Myocyte (in vitro differentiated cells): ENCODE data around the gene IYD. TPM values are rescaled to one million over a fixed set of nuclear protein-coding genes. Genes with fewer than 3 reads are reported as not detected.
A peak's percentile ranks its signal among the peaks of the same experiment; 100 is the strongest.

Experiments used
- DNase-seq: peaks from one replicate; pipeline ENCODE4 v3.0.0-alpha.2; 2012; ENCODE audit warnings: low read depth
- polyA plus RNA-seq: library from polyadenylated mRNA; unstranded; fragments of >200 nt; gene quantifications from one replicate; pipeline ENCODE4 v1.2.1, GENCODE V29; 2012; ENCODE audit warnings: missing spikeins
- total RNA-seq: library from RNA; depleted of rRNA; stranded (reverse); fragments of >200 nt; gene quantifications from 2 replicates; pipeline ENCODE4 v1.2.3, GENCODE V29; 2014

Gene IYD, protein sequence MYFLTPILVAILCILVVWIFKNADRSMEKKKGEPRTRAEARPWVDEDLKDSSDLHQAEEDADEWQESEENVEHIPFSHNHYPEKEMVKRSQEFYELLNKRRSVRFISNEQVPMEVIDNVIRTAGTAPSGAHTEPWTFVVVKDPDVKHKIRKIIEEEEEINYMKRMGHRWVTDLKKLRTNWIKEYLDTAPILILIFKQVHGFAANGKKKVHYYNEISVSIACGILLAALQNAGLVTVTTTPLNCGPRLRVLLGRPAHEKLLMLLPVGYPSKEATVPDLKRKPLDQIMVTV
- not detected in 2 replicates for total RNA-seq
- polyA plus RNA-seq, result not detected

DNA sequence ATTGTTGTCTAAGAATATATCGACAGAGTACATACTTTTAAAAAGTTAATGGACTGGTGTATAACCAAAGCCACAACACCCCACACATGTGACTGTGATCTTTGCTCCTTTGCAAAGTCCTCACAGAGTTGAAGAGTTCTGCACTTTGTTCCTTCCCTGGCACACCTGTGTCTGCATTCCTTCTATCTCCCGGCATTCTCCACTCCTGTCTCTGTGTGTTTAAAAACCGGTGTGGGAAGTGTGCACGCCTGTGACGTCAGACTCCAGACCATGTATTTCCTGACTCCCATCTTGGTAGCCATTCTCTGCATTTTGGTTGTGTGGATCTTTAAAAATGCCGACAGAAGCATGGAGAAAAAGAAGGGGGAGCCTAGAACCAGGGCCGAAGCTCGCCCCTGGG lies at the start of gene IYD:
IYD (plus strand) TSS at position 251 of the 400 bp plus-strand sequence; CDS start at position 271, 20 bp downstream.
- DNase-seq, result no peak

DNA sequence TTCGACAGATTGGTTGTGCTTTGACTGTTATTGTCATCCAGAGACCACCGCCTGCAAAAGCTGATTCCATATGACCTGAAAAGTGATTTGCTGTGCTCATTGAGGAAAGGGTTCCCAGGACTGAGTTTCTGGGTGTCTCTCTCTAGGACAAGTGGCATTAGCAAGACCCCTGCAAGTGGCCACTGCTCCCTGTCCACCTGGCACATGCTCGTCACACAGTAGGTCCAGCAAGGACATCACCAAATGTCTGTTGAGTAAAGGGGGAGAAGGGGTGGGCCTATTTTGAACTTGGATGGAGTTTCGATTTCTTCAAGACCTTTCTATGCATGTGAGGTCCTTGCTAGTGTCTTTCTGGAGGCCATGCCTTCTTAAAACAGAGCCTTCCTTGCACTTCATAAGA lies 48.9 kb upstream of the IYD start:
- no peak for DNase-seq

- peak; percentile 41 for DNase-seq
Measured at GRCh38 chr6:150320442-150320841, 48.4 kb upstream of the IYD start.

GRCh38 chr6:150322466-150322871 lies 46.3 kb upstream of the IYD start:
- no peak for DNase-seq

DNA sequence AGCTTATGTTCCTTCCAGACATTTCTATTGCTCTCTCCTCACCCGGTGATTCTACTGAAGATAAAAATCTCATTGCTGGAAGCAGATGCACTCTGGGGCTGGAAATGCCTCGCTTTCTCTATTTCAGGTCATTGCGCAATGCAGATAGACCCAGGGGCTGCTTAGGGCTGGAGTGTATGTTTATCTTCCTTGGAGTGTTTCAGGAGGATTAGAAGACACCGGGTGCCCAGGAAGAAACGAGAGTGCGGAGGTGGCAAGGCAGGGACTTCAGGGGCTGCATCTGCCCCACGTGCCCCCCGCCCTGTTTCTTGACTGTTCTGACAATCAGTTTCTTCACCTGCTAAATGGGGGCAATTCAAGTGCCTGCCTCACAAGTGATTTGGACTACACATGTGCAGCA lies 45.6 kb upstream of the IYD start:
- DNase-seq, result no peak

- DNase-seq, result peak; percentile 49
Measured at GRCh38 chr6:150324044-150324443, 44.8 kb upstream of the IYD start.

DNA sequence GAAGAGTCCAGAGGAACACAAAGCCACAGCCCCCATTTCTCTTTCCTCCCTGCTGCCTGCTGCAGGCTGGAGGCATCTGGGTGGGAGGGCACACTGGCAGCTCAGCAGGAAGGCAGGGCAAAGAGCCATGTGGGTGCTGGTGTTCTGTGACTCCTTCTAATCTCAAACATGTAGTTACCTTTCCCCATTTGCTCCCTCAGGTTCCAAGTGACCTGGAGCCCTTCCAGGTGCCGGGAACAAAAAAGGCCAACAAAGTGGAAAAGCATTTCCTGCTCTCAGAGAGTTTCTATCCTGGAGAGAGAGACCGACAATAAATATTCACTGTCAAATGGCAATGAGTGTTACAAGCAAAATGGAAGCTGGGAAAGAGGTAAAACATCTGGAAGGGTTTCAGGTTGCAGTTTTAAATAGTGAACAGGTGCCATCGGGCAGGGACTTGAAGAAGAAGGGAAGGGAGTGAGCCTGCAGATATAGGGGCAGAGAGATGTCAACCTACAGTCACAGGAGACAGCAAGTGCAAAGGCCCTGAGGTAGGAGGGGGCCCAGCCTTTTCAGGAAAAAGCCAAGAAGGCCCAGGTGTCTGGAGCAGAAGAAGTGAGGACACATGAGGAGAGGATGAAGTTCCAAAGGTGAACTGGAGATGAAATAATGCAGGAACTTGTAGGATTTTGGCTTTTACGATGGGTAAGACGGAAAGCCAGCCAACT lies 43.6 kb upstream of the IYD start:
- DNase-seq, result no peak

DNA sequence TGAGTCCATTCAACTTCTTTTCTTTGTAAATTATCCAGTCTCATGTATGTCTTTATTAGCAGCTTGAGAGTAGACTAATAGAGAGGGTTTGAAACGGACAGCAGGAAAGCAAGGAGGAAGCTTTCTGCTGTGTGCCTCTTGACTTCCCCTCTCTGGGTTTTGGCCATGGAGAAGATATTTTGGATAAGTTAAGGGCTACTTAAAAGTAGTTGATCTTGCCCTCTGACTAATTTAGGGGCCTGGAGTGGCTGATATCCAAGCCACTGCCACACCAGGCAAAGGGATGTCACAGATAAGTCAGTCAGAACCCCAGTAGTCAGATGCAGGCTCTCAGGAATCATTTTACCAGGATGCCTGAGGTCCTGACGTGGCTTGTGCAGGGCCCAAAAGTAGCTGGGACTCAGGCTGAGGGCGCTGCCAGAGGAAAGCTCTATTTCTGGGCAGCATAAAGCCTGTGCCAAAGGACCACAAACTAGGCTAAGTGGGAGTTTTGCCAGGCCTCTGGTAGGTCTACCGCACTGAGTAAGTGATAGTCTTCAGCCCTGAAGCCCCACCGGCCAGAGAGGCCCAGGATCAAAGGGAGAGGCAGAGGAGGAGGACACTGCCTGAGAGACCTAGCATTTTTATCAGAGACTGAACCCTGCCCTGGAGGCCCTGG lies 41.6 kb upstream of the IYD start:
- DNase-seq, result peak; percentile 26

DNA sequence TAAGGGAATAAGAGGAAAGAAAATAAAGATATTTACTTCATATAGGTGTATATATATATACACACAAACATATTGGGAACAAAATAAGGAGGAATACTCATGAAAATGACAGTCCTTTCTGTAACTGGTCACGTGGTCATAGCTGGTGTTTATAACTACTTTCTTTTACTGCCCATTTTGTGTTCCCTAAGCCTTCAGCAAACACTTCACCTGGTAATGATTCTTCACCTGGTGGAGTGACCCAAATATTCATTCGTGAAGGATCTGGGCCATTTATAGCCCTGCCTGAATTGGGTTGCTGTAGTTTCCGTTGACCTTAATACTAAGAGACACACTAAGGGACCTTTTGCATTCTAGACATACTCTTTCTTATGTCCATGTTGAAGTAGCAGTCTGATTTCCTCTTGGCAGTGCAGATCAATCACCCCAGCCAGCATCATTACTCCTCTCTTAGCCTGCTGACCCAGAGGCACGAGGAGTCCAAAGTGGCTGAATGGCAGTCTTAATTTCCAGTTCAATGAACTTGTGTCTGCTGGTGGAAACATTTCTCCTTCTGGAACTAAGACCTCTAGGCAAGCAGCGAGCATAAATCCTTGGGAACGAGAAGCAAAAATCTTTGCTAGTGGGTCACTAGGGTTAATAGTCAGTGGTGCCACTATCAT lies 39.9 kb upstream of the IYD start:
- no peak for DNase-seq

DNA sequence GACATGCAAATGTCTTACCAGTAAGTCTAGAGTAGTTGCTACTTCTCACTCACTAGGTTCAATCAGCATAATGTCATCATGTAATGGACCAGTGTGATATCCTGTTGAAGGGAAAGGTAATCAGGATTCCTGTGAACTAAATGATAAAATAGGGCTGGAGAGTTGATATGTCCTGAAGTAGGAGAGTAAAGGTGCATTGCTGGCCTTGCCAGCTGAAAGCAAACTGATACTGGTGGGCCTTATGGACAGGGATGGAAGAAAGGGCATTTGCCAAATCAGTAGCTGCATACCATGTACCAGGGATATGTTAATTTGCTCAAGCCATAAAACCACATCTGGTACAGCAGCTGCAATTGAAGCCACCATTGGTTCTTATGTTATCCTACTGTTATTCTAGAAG lies 37.5 kb upstream of the IYD start:
- no peak for DNase-seq

DNA sequence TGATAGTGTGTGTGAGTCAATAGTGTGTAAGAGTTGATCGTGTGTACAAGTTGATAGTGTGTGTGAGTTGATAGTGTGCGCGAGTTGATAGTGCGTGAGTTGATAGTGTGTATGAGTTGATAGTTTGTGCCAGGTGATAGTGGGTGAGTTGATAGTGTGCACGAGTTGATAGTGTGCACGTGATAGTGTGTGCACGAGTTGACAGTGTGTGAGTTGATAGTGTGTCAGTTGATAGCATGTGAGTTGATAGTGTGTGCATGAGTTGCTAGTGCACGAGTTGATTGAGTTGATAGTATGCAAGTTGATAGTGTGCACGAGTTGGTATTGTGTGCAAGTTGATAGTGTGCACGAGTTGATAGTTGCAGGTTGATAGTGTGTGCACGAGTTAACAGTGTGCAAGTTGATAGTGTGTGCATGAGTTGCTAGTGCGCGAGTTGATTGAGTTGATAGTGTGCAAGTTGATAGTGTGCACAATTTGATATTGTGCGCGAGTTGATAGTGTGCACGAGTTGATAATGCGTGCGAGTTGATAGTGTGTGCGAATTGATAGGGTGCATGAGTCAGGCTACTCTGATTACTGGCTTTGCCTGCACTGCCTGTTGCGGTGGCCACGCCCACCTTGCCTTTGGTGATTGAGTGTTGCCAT lies 35.8 kb upstream of the IYD start:
- no peak for DNase-seq

GRCh38 chr6:150333585-150333941 lies 35.2 kb upstream of the IYD start:
- no peak for DNase-seq

DNA sequence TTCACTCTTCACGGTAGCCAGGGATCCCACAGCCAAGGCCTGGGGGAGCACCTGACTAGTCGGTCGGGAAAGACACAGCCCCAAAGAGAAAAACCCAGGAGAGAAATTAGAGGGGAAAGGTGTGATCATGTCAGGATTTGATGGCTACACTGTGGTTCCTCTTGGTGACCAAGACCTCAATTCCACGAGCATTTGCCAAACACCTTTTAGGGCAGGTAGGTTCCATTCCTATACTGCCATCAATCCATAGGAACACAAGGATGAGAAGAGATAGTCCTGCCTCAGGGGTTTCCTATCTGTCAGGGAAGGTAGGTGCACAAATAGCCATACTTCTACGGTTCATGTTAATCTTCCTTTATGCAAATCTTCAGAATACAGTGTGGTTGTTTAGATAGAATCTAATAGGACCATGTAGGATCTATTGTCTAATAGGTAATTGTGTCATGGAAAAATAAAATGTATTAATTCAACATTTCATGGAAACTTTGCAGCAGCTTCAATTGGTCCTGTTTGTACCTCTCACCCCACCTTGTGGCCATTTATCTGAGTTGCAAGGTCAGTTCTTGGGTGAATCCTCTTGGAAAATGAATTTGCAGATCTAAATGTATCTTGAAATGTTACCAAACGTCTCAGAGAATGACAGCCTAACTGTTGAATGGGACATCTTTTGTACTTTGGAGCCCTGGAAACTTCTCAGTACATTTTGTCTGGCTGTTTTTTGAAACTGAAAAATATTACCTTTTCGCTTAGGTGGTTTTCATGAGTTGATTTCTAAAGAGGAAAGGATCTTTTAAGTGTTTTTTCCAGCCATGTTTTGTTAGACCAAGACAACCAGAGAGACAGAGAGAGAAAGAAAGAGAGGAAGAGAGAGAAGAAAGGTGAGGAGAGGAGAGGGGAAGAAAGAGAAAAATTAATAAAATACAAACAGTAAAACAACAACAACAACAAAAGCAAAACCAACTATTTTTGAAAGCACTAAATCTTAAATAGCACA lies 33.7 kb upstream of the IYD start:
- DNase-seq, result peak; percentile 58

- no peak for DNase-seq
Measured at GRCh38 chr6:150336299-150336698, 32.5 kb upstream of the IYD start.

DNA sequence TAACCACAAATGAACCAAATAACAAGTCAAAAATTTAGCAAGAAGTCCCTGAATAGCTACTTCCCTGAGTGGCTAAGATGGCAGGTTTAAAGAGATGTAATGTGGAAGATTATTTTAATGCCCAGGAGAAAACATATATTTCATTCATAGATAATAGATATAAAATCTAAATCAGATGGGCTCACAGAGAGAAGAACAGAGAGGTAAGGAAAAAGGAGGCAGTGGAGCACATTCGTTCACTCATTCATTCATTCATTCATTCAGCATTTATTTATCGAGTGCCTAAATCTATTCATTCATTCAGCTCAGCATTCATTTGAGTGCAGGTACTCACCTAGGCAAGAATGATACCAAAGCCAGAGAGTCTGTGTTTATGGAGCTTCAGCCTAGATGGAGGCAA lies 32.1 kb upstream of the IYD start:
- no peak for DNase-seq

DNA sequence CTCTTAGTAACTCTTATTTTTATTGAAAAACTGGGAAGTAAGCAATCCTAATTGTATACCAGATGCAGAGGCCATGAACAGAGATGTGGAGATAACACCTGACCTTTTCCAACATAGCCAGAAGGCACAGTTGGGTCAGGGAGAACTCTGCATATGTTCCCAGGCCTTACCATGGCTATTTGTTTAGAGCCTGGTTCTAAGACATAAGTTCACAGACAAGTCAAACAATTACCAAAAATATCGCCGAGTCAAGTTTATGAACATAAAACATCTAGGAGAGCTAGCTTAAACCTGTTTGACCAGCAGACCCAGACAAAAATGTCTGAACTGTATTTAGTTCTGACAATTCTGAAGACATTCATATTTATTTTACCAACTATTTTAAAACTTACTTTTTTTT lies 26.7 kb upstream of the IYD start:
- DNase-seq, result no peak

GRCh38 chr6:150343434-150343833 lies 25.4 kb upstream of the IYD start:
- no peak for DNase-seq

DNA sequence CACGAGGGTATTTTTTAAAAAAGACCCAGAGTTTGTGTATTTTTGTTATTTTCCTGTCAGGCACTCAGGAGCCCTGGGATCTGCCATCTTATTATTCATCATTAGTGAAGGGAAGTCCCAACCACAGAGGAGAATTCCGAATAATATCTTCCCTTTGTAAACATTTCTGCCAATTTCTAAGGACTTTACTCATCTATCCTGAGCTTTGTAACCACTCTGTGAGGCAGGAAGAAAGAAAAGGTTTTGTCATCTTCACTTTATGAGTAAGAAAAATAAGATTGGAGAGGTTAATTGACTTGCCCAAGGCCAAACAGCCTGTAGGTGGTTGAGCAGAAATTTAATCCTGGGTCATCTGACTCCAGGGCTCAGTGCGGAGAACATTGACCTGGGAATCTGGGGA lies 23.0 kb upstream of the IYD start:
- DNase-seq, result no peak

GRCh38 chr6:150346346-150346745 lies 22.5 kb upstream of the IYD start:
- no peak for DNase-seq

DNA sequence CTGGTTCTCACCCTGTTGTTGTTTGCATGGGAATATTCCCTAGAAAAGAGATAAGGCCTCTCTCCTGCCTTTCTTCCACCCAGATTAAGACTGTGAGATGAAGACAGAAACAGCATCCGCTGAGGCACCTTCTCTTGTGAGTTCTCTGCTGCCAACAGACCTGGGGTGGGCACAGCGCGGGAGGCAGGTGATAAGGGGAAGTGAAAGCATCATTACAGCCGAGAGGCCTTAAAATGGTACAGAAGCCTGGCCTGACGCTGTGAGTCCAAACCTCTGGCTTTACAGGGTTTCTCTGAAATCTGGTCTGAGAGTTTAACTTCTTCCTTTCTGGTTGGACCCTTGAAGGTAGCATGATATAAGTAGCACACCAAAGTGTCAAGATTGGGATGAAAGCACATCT lies 21.0 kb upstream of the IYD start:
- DNase-seq, result no peak
